HepG2 (cell line): Measurements from ENCODE around the gene IL11RA. TPM values are rescaled to one million over a fixed set of nuclear protein-coding genes. Genes with fewer than 3 reads are reported as not detected.

ENCODE experiments used
- DPF2 ChIP-seq: sonication (generic); formaldehyde crosslinking; IDR thresholded peaks from 2 replicates; pipeline ENCODE4 v1.4.0; 2020; ENCODE audit warnings: mild to moderate bottlenecking, low read depth, missing genetic modification reagents, borderline replicate concordance
- HIC2 ChIP-seq: sonication (generic); formaldehyde crosslinking; IDR thresholded peaks from 2 replicates; pipeline ENCODE4 v1.9.0; 2022; ENCODE audit warnings: low read depth, missing genetic modification reagents
- HOXA5 ChIP-seq: sonication (generic); formaldehyde crosslinking; IDR thresholded peaks from 2 replicates; pipeline ENCODE4 v1.4.0; 2020; ENCODE audit warnings: missing genetic modification reagents
- IRF1 ChIP-seq: sonication (generic); formaldehyde crosslinking; IDR thresholded peaks from 2 replicates; pipeline ENCODE4 v1.4.0; 2020; ENCODE audit warnings: low read depth, mild to moderate bottlenecking, missing genetic modification reagents
- MBNL3 ChIP-seq: fragments of 250-450 bp; sonication (Bioruptor Pico); conservative IDR thresholded peaks from 2 replicates; pipeline ENCODE4 v1.8.0; 2022; ENCODE audit warnings: mild to moderate bottlenecking, inconsistent platforms
- SALL2 ChIP-seq: sonication (generic); formaldehyde crosslinking; IDR thresholded peaks from 2 replicates; pipeline ENCODE4 v1.8.1; 2023; ENCODE audit warnings: mild to moderate bottlenecking, missing genetic modification reagents, inconsistent platforms
- SKI ChIP-seq: fragments of 450-650 bp; IDR thresholded peaks from one replicate; pipeline ENCODE4 v1.6.1; 2018; ENCODE audit warnings: mild to moderate bottlenecking; ENCODE audit not compliant: partially characterized antibody
- SNRNP70 ChIP-seq: fragments of 200-400 bp; formaldehyde crosslinking; IDR thresholded peaks from 2 replicates; pipeline ENCODE4 v1.6.1; 2017; ENCODE audit warnings: mild to moderate bottlenecking, low read depth, low read length, moderate library complexity
- TOE1 ChIP-seq: sonication (generic); formaldehyde crosslinking; IDR thresholded peaks from 2 replicates; pipeline ENCODE4 v1.4.0; 2020; ENCODE audit warnings: mild to moderate bottlenecking, missing genetic modification reagents
- XRCC5 ChIP-seq: fragments of 200-400 bp; formaldehyde crosslinking; optimal IDR thresholded peaks from 2 replicates; pipeline ENCODE3; 2017; ENCODE audit warnings: mild to moderate bottlenecking, low read length
- ZNF20 ChIP-seq: sonication (generic); formaldehyde crosslinking; IDR thresholded peaks from 2 replicates; pipeline ENCODE4 v1.4.0; 2020; ENCODE audit warnings: mild to moderate bottlenecking, moderate library complexity, missing genetic modification reagents
- ZNF563 ChIP-seq: sonication (generic); formaldehyde crosslinking; IDR thresholded peaks from 2 replicates; pipeline ENCODE4 v1.8.0; 2022; ENCODE audit warnings: mild to moderate bottlenecking, moderate library complexity, missing genetic modification reagents
- ZNF564 ChIP-seq: sonication (generic); formaldehyde crosslinking; IDR thresholded peaks from 2 replicates; pipeline ENCODE4 v1.8.1; 2023; ENCODE audit warnings: mild to moderate bottlenecking, missing genetic modification reagents
- ZNF782 ChIP-seq: sonication (generic); formaldehyde crosslinking; IDR thresholded peaks from 2 replicates; pipeline ENCODE4 v1.4.0; 2020; ENCODE audit warnings: missing genetic modification reagents, mild to moderate bottlenecking, borderline replicate concordance
- ZNF878 ChIP-seq: sonication (generic); formaldehyde crosslinking; IDR thresholded peaks from 2 replicates; pipeline ENCODE4 v1.8.1; 2023; ENCODE audit warnings: mild to moderate bottlenecking, missing genetic modification reagents, moderate library complexity
- polyA plus RNA-seq, 8 experiments: library from polyadenylated mRNA; depleted of rRNA in 3 of 8; stranded (reverse) in 7 of 8; unstranded in 1 of 8; fragments of >200 nt; fragmentation: Illumina TruSeq in 4 of 8; extraction: Trizol in 4 of 8; gene quantifications; 2 replicates each; pipeline versions ENCODE4 v1.2.1 to v1.2.3, GENCODE V29; 2011 to 2016; ENCODE audit warnings: low read depth in 4 of 8, missing spikeins in 1 of 8, mixed read lengths in 1 of 8; ENCODE audit not compliant: insufficient read depth in 1 of 8
- total RNA-seq, 5 experiments: library from RNA; depleted of rRNA; stranded (reverse); fragments of >200 nt; fragmentation: Illumina TruSeq; extraction: Trizol; gene quantifications; 2 replicates each; pipeline ENCODE4 v1.2.3, GENCODE V29; 2016; ENCODE audit warnings: low read depth in 1 of 5
- TF ChIP-seq, protein P1 (sequence below): sonication (generic); formaldehyde crosslinking; IDR thresholded peaks from 2 replicates; pipeline ENCODE4 v1.8.0; 2022; ENCODE audit warnings: missing genetic modification reagents, mild to moderate bottlenecking, inconsistent platforms, borderline replicate concordance
- TF ChIP-seq, protein P2 (sequence below): sonication (generic); formaldehyde crosslinking; IDR thresholded peaks from 2 replicates; pipeline ENCODE4 v1.9.0; 2021; ENCODE audit warnings: missing genetic modification reagents, borderline replicate concordance

The IL11RA gene
- total and polyA plus RNA-seq, 2 of the 13 experiments (the other 11 are each of a cell fraction or from before 2014, with no cell fraction given) = 2.0 to 4.2 TPM

- TF ChIP-seq, protein P1, sequence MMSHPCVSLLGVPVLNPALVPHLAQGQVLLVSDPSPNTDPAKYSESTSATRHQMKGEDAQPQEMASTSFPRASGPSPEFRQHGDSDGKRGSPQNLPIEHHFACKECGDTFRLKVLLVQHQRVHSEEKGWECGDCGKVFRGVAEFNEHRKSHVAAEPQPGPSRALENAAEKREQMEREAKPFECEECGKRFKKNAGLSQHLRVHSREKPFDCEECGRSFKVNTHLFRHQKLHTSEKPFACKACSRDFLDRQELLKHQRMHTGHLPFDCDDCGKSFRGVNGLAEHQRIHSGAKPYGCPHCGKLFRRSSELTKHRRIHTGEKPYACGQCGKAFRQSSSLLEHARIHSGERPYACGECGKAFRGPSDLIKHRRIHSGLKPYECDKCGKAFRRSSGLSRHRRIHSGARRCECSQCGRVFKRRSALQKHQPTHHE = peak; percentile 58; the same call in 1 of the 2 replicates
- TF ChIP-seq ZNF878 (CRISPR knock-in tag) (no peak), SKI (peak; percentile 19), HIC2 (CRISPR knock-in tag) (0 out of 2 replicates have a peak, but pooled peaks have one; percentile 14), ZNF20 (CRISPR knock-in tag) (no peak), SALL2 (CRISPR knock-in tag) (peak; percentile 16; the same call in 1 of the 2 replicates), IRF1 (CRISPR knock-in tag) (peak; percentile 61; the same call in 1 of the 2 replicates), MBNL3 (CRISPR knock-in tag) (no peak), SNRNP70 (no peak), TOE1 (CRISPR knock-in tag) (0 out of 2 replicates have a peak, but pooled peaks have one; percentile 76), DPF2 (CRISPR knock-in tag) (no peak), XRCC5 (peak; percentile 62), ZNF782 (no peak; the same call in 1 of the 2 replicates), HOXA5 (CRISPR knock-in tag) (no peak), ZNF564 (CRISPR knock-in tag) (0 out of 2 replicates have a peak, but pooled peaks have one; percentile 33), ZNF563 (CRISPR knock-in tag) (peak; percentile 78; the same call in 1 of the 2 replicates)
- TF ChIP-seq, protein P2, sequence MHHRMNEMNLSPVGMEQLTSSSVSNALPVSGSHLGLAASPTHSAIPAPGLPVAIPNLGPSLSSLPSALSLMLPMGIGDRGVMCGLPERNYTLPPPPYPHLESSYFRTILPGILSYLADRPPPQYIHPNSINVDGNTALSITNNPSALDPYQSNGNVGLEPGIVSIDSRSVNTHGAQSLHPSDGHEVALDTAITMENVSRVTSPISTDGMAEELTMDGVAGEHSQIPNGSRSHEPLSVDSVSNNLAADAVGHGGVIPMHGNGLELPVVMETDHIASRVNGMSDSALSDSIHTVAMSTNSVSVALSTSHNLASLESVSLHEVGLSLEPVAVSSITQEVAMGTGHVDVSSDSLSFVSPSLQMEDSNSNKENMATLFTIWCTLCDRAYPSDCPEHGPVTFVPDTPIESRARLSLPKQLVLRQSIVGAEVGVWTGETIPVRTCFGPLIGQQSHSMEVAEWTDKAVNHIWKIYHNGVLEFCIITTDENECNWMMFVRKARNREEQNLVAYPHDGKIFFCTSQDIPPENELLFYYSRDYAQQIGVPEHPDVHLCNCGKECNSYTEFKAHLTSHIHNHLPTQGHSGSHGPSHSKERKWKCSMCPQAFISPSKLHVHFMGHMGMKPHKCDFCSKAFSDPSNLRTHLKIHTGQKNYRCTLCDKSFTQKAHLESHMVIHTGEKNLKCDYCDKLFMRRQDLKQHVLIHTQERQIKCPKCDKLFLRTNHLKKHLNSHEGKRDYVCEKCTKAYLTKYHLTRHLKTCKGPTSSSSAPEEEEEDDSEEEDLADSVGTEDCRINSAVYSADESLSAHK (CRISPR knock-in tag) = peak; percentile 42; the same call in 1 of the 2 replicates
These were observed 5.5 kb upstream of the IL11RA start, which contains the start of gene GALT (continued) for GRCh38 chr9:34646211-34647083.
